ENCODE results near the gene RAB40C.

RAB40C gene

GRCh38 chr16:616733-617586 lies 27.1 kb downstream of the RAB40C start:
- no peak for DNase-seq (ENCODE audit: low spot score)

GRCh38 chr16:617855-618254 lies 28.0 kb downstream of the RAB40C start:
- DNase-seq (ENCODE audit: low spot score): no peak

GRCh38 chr16:619476-620100 lies 29.7 kb downstream of the RAB40C start:
- no peak for DNase-seq (ENCODE audit: low spot score)

GRCh38 chr16:620700-621525 lies 31.0 kb downstream of the RAB40C start:
- DNase-seq (ENCODE audit: low spot score): no peak

- no peak for DNase-seq (ENCODE audit: low spot score)
These were observed 31.8 kb downstream of the RAB40C start for GRCh38 chr16:621526-622105.

- DNase-seq (ENCODE audit: low spot score): no peak
These were observed 33.0 kb downstream of the RAB40C start for GRCh38 chr16:622920-623280.

- no peak for DNase-seq (ENCODE audit: low spot score)
These were observed 34.7 kb downstream of the RAB40C start for GRCh38 chr16:624526-625070.

GRCh38 chr16:625117-625976 lies 35.5 kb downstream of the RAB40C start:
- DNase-seq (ENCODE audit: low spot score): no peak

GRCh38 chr16:625977-626765 lies 36.3 kb downstream of the RAB40C start:
- no peak for DNase-seq (ENCODE audit: low spot score)

- DNase-seq (ENCODE audit: low spot score): peak; percentile 98
These were observed 37.1 kb downstream of the RAB40C start for GRCh38 chr16:626787-627453.

- no peak for DNase-seq (ENCODE audit: low spot score)
These were observed 37.8 kb downstream of the RAB40C start for GRCh38 chr16:627454-628239.

- DNase-seq (ENCODE audit: low spot score): no peak
These were observed 38.6 kb downstream of the RAB40C start for GRCh38 chr16:628321-629061.

- no peak for DNase-seq (ENCODE audit: low spot score)
These were observed 39.4 kb downstream of the RAB40C start for GRCh38 chr16:629185-629832.

- no peak for DNase-seq (ENCODE audit: low spot score)
These were observed 40.0 kb downstream of the RAB40C start for GRCh38 chr16:629833-630248.

GRCh38 chr16:630249-630814 lies 40.5 kb downstream of the RAB40C start:
- no peak for DNase-seq (ENCODE audit: low spot score)

GRCh38 chr16:630815-631405 lies 41.0 kb downstream of the RAB40C start, which contains the start of gene WFIKKN1:
TSS of gene WFIKKN1 (plus strand) at chr16:630985. CDS start at chr16:631254, 269 bp downstream.
- DNase-seq (ENCODE audit: low spot score): no peak
